Measurements from ENCODE around the gene RPL28. TPM values are rescaled to one million over a fixed set of nuclear protein-coding genes. Genes with fewer than 3 reads are reported as not detected.

Gene RPL28
- total RNA-seq, 1 experiment from 2014 or later, result 836 TPM

- Histone ChIP-seq H3F3A (ENCODE audit: low read length, unreplicated experiment) (no peaks in the 10 kb centered on the region), H3K27me3 (ENCODE audit: low read length) (0 out of 2 replicates have a peak, but pooled peaks cover 2% of the 10 kb centered on the region), H3K36me3 (ENCODE audit: low read depth, low read length) (no peaks in the 10 kb centered on the region), H4K20me1 (ENCODE audit: low read length) (no peaks in the 10 kb centered on the region), H3K4me1 (ENCODE audit: insufficient read depth, low read length) (no peaks in the 10 kb centered on the region), H2AFZ (ENCODE audit: low read length) (no peak overlapping the region), H3K79me2 (ENCODE audit: low read length) (no peaks in the 10 kb centered on the region), H3K9ac (ENCODE audit: low read length) (no peak overlapping the region), H3K27ac (ENCODE audit: low read length) (no peak overlapping the region), H3K4me3 (ENCODE audit: low read length) (no peak overlapping the region), H3K4me2 (ENCODE audit: low read length) (no peak overlapping the region), H3K9me3 (ENCODE audit: low read length) (no peaks in the 10 kb centered on the region), H3K9me2 (replicated peaks; ENCODE audit: low read length) (no peaks in the 10 kb centered on the region)
- intact Hi-C loops (cut with micrococcal nuclease), result no loop called here
- TF ChIP-seq EZH2phosphoT487 (IDR thresholded peaks at IDR 0.05; ENCODE audit: borderline replicate concordance, low read length), result no peak
- TF ChIP-seq CTCF (conservative IDR thresholded peaks at IDR 0.05; ENCODE audit: low read depth, low read length), result no peak
- no peak for TF ChIP-seq EZH2 (IDR thresholded peaks at IDR 0.05; ENCODE audit: low read length, unreplicated experiment)
- no peak for ATAC-seq
- DNase-seq, result no peak
- ChIA-PET CTCF (no interaction called here), POLR2A (ENCODE audit: unreplicated experiment) (no interaction called here)
- BruUV-seq (replicated peaks), result no TSS peak
These were observed 45.5 kb downstream of the RPL28 start for GRCh38 chr19:55431183-55431582.

- no peak overlapping the region for H2AFZ ChIP-seq (ENCODE audit: low read length)
- no peaks in the 10 kb centered on the region for H4K20me1 ChIP-seq (ENCODE audit: low read length)
- intact Hi-C loops (cut with micrococcal nuclease), result no loop called here
- no peaks in the 10 kb centered on the region for H3K9me3 ChIP-seq (ENCODE audit: low read length)
- no peaks in the 10 kb centered on the region for H3K4me1 ChIP-seq (ENCODE audit: insufficient read depth, low read length)
- no peak overlapping the region for H3K9ac ChIP-seq (ENCODE audit: low read length)
- ChIA-PET CTCF (no interaction called here), POLR2A (ENCODE audit: unreplicated experiment) (no interaction called here)
- H3K9me2 ChIP-seq (replicated peaks; ENCODE audit: low read length), result no peaks in the 10 kb centered on the region
- H3F3A ChIP-seq (ENCODE audit: low read length, unreplicated experiment), result no peaks in the 10 kb centered on the region
- no peak for DNase-seq
- BruUV-seq (replicated peaks), result no TSS peak
- H3K27me3 ChIP-seq (ENCODE audit: low read length), result no peaks in the 10 kb centered on the region
- H3K4me3 ChIP-seq (ENCODE audit: low read length), result no peak overlapping the region
- no peak overlapping the region for H3K4me2 ChIP-seq (ENCODE audit: low read length)
- no peaks in the 10 kb centered on the region for H3K36me3 ChIP-seq (ENCODE audit: low read depth, low read length)
- H3K27ac ChIP-seq (ENCODE audit: low read length), result no peak overlapping the region
- no peaks in the 10 kb centered on the region for H3K79me2 ChIP-seq (ENCODE audit: low read length)
- TF ChIP-seq CTCF (conservative IDR thresholded peaks at IDR 0.05; ENCODE audit: low read depth, low read length) (no peak), EZH2 (IDR thresholded peaks at IDR 0.05; ENCODE audit: low read length, unreplicated experiment) (no peak), EZH2phosphoT487 (IDR thresholded peaks at IDR 0.05; ENCODE audit: borderline replicate concordance, low read length) (no peak)
- no peak for ATAC-seq
These were observed 46.7 kb downstream of the RPL28 start for GRCh38 chr19:55432241-55432959.

DNA sequence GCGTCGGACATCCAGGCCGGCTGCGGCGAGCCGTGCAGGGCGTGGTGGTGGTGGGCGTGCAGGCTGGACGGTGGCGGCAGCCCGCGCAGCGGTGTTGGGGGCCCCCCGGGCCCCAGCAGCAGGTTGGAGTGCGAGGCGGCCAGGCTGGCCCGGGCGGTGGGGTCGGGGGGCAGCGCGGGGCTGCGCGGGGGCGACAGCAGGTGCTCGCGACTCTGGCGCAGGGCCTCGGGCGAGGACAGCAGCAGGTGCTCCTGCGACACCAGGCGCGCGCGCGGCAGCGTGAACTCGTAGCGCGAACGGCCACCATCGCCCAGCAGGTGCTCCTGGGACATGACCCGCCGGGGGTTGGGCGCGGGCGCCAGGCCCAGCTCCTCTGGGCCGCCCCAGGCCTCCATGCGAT is 47.6 kb downstream of the RPL28 start:
- ChIA-PET CTCF (no interaction called here), POLR2A (ENCODE audit: unreplicated experiment) (no interaction called here)
- Histone ChIP-seq H3K27me3 (ENCODE audit: low read length) (no peaks in the 10 kb centered on the region), H3K9me3 (ENCODE audit: low read length) (no peaks in the 10 kb centered on the region), H3K27ac (ENCODE audit: low read length) (no peak overlapping the region), H3K4me3 (ENCODE audit: low read length) (no peak overlapping the region), H3F3A (ENCODE audit: low read length, unreplicated experiment) (no peaks in the 10 kb centered on the region), H3K4me2 (ENCODE audit: low read length) (no peak overlapping the region), H3K36me3 (ENCODE audit: low read depth, low read length) (no peaks in the 10 kb centered on the region), H3K9ac (ENCODE audit: low read length) (no peak overlapping the region), H3K79me2 (ENCODE audit: low read length) (no peaks in the 10 kb centered on the region), H3K9me2 (replicated peaks; ENCODE audit: low read length) (no peaks in the 10 kb centered on the region), H3K4me1 (ENCODE audit: insufficient read depth, low read length) (no peaks in the 10 kb centered on the region), H4K20me1 (ENCODE audit: low read length) (no peaks in the 10 kb centered on the region; the same call in 1 of the 2 replicates), H2AFZ (ENCODE audit: low read length) (no peak overlapping the region)
- no peak for DNase-seq
- no peak for ATAC-seq
- no TSS peak for BruUV-seq (replicated peaks)
- intact Hi-C loops (cut with micrococcal nuclease), result no loop called here
- no peak for TF ChIP-seq EZH2phosphoT487 (IDR thresholded peaks at IDR 0.05; ENCODE audit: borderline replicate concordance, low read length)
- no peak for TF ChIP-seq EZH2 (IDR thresholded peaks at IDR 0.05; ENCODE audit: low read length, unreplicated experiment)
- TF ChIP-seq CTCF (conservative IDR thresholded peaks at IDR 0.05; ENCODE audit: low read depth, low read length), result no peak
